Measurements from ENCODE around the gene ITGB7.

Gene ITGB7

DNA sequence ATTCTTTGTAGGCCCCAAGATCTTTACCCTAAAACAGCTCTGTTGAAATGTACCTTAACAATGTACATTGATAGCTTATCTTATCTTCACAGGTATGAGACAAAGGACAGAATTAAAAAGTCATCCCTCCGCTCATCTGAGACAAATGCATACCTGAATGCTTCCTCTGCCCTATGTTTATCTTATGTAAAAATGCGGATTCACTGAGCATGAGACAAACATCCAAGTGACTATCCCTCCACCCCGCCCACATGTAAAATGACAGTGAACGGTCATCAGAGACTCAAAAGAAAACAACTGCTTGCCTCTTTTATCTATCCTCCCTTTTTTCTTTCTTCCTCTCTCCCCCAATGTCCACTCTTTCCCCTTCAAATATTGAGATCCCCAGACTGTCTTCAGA is 63.7 kb downstream of the ITGB7 start:
- no peak for DNase-seq (ENCODE audit: low spot score)

Measured in AG08396 (cell line).